ENCODE measurements around the gene CSNK1E.

DNA sequence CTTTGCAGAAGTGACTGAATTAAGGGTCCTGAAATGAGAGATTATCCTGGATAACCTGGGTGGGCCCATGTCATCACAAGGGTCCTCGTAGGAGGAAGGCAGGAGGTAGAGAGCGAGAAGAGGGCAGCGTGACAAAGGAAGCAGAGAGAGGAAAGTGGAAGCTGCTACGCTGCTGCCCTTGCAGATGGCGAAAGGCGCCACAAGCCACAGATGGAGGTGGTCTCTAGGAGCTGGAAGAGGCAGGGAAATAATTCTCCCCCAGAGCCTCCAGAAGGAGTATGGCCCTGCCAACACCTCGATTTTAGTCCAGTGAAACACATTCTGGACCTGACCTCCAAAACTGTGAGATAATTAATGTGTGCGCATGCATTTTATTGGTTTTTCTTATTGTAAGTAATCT lies 57.9 kb downstream of the CSNK1E start:
- TF ChIP-seq, protein P1, sequence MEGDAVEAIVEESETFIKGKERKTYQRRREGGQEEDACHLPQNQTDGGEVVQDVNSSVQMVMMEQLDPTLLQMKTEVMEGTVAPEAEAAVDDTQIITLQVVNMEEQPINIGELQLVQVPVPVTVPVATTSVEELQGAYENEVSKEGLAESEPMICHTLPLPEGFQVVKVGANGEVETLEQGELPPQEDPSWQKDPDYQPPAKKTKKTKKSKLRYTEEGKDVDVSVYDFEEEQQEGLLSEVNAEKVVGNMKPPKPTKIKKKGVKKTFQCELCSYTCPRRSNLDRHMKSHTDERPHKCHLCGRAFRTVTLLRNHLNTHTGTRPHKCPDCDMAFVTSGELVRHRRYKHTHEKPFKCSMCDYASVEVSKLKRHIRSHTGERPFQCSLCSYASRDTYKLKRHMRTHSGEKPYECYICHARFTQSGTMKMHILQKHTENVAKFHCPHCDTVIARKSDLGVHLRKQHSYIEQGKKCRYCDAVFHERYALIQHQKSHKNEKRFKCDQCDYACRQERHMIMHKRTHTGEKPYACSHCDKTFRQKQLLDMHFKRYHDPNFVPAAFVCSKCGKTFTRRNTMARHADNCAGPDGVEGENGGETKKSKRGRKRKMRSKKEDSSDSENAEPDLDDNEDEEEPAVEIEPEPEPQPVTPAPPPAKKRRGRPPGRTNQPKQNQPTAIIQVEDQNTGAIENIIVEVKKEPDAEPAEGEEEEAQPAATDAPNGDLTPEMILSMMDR (conservative IDR thresholded peaks at IDR 0.05): no peak
- TF ChIP-seq ZFX (IDR thresholded peaks at IDR 0.05): no peak
